ENCODE data around the gene TMEM151A. TPM values are rescaled to one million over a fixed set of nuclear protein-coding genes. Genes with fewer than 3 reads are reported as not detected.

The TMEM151A gene
- total and polyA plus RNA-seq, 2 of the 4 experiments (the other 2 are of a cell fraction): 0.03 TPM; not detected in 1

DNA sequence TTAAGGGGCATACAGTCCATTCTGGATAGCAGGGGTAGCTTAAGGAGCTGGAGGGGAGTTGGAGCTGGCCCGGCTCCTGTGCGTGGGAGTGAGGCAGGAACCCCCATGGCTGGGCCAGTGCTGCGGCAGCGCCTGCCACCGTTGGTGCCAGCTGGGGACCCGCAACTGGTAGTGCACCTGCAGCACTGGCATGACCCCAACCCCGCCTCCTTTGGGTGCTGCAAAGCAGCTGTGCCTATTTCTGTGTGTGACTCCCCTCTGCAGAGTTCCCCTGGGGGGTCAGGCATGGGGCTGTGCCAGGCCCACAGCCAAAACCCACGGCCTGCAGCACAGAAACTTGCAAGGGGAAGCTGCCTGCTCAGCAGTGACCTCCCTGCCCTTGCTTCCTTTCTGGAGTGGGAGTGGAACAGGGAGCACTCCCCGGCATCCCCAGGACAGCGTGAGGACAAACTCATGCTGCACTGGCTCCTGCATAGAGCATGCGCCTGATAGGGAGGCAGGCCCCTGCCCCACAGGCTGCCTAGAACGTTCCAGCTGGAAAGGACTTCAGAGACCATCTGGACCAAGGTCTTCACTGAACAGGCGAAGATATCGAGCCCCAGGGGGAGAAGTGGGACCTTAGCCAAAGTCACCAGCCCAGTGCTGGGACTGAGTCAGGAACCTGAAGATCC is 49.5 kb upstream of the TMEM151A start:
- dilution Hi-C loops (cut with HindIII; ENCODE audit: low sequenced_read_pairs, unreplicated experiment) (no loop called here), intact Hi-C loops (cut with micrococcal nuclease) (no loop called here), in situ Hi-C loops (cut with MboI; ENCODE audit: low sequenced_read_pairs) (no loop called here)
- no peak overlapping the region for H2AK9ac ChIP-seq (replicated peaks; ENCODE audit: low read depth, low read length, poor library complexity)
- no TSS peak for BruUV-seq (replicated peaks)
- CTCF ChIA-PET: no interaction called here
- no peaks in the 10 kb centered on the region for H3K4me1 ChIP-seq (ENCODE audit: control insufficient read depth, insufficient read depth, low read length)
- POLR2A ChIA-PET (ENCODE audit: unreplicated experiment): no interaction called here
- H3K9me3 ChIP-seq (ENCODE audit: control insufficient read depth, insufficient read depth, low read length): no peaks in the 10 kb centered on the region
- H2AK5ac ChIP-seq (ENCODE audit: low read depth, low read length): no peak overlapping the region
- H3K4me3 ChIP-seq (ENCODE audit: insufficient read depth, low read depth, low read length): no peak overlapping the region
- H2BK5ac ChIP-seq (ENCODE audit: low read depth, low read length, poor library complexity, severe bottlenecking): no peak overlapping the region
- no peak overlapping the region for H3K4me2 ChIP-seq (ENCODE audit: low read depth, low read length)
- no peak overlapping the region for H2BK120ac ChIP-seq (ENCODE audit: low read depth, low read length)
- no peak overlapping the region for H3K18ac ChIP-seq (ENCODE audit: low read depth, low read length)
- 88% methylated on average over 8 of the region's 14 CpGs; no CpG with 5 or more reads in 1 of the 2 experiments for WGBS, 2 experiments (ENCODE audit: extremely low coverage in 2 of 2, insufficient read length in 1 of 2)
- no peak overlapping the region for H2BK15ac ChIP-seq (ENCODE audit: low read depth, low read length)
- no peak overlapping the region for H3K27ac ChIP-seq (ENCODE audit: insufficient read depth, low read length)
- H2AFZ ChIP-seq (replicated peaks; ENCODE audit: low read length, poor library complexity): no peak overlapping the region
- no peak overlapping the region for H4K91ac ChIP-seq (ENCODE audit: insufficient read depth, low read depth, low read length)
- H4K5ac ChIP-seq (ENCODE audit: low read depth, low read length): no peak overlapping the region
- H3K9me1 ChIP-seq (ENCODE audit: insufficient read depth, low read length): no peaks in the 10 kb centered on the region
- H4K20me1 ChIP-seq (ENCODE audit: insufficient read depth, low read length): no peaks in the 10 kb centered on the region
- H3K56ac ChIP-seq (ENCODE audit: extremely low read depth, insufficient read depth, low read length): no peak overlapping the region
- H3K23ac ChIP-seq (ENCODE audit: low read depth, low read length): no peak overlapping the region
- peaks cover 52% of the 10 kb centered on the region for H3K36me3 ChIP-seq (ENCODE audit: control insufficient read depth, insufficient read depth, low read length)
- TF ChIP-seq CEBPB (IDR thresholded peaks at IDR 0.05; ENCODE audit: low read depth, low read length): no peak
- no peak for TF ChIP-seq RFX5 (IDR thresholded peaks at IDR 0.05; ENCODE audit: low read depth, low read length)
- TF ChIP-seq CHD1 (IDR thresholded peaks at IDR 0.05; ENCODE audit: low read depth, low read length): no peak
- TF ChIP-seq RAD21 (IDR thresholded peaks at IDR 0.05; ENCODE audit: low read length): no peak
- TF ChIP-seq RCOR1 (IDR thresholded peaks at IDR 0.05; ENCODE audit: insufficient replicate concordance, low read length): no peak
- TF ChIP-seq, protein P1, sequence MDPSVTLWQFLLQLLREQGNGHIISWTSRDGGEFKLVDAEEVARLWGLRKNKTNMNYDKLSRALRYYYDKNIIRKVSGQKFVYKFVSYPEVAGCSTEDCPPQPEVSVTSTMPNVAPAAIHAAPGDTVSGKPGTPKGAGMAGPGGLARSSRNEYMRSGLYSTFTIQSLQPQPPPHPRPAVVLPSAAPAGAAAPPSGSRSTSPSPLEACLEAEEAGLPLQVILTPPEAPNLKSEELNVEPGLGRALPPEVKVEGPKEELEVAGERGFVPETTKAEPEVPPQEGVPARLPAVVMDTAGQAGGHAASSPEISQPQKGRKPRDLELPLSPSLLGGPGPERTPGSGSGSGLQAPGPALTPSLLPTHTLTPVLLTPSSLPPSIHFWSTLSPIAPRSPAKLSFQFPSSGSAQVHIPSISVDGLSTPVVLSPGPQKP (IDR thresholded peaks at IDR 0.05; ENCODE audit: borderline replicate concordance, low read depth, low read length): no peak
- TF ChIP-seq NFE2L2 (IDR thresholded peaks at IDR 0.05; ENCODE audit: low read depth, low read length): no peak
- TF ChIP-seq FOS (IDR thresholded peaks at IDR 0.05; ENCODE audit: low read depth, low read length): no peak
- no peak for TF ChIP-seq SMC3 (IDR thresholded peaks at IDR 0.05; ENCODE audit: low read depth, low read length)
- TF ChIP-seq BHLHE40 (IDR thresholded peaks at IDR 0.05; ENCODE audit: low read depth, low read length): no peak
- TF ChIP-seq, protein P2, sequence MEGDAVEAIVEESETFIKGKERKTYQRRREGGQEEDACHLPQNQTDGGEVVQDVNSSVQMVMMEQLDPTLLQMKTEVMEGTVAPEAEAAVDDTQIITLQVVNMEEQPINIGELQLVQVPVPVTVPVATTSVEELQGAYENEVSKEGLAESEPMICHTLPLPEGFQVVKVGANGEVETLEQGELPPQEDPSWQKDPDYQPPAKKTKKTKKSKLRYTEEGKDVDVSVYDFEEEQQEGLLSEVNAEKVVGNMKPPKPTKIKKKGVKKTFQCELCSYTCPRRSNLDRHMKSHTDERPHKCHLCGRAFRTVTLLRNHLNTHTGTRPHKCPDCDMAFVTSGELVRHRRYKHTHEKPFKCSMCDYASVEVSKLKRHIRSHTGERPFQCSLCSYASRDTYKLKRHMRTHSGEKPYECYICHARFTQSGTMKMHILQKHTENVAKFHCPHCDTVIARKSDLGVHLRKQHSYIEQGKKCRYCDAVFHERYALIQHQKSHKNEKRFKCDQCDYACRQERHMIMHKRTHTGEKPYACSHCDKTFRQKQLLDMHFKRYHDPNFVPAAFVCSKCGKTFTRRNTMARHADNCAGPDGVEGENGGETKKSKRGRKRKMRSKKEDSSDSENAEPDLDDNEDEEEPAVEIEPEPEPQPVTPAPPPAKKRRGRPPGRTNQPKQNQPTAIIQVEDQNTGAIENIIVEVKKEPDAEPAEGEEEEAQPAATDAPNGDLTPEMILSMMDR (conservative IDR thresholded peaks at IDR 0.05; ENCODE audit: low read depth, low read length): no peak
- TF ChIP-seq MAZ (IDR thresholded peaks at IDR 0.05; ENCODE audit: borderline replicate concordance, low read depth, low read length): no peak
- no peak for TF ChIP-seq POLR2A (IDR thresholded peaks at IDR 0.05; ENCODE audit: low read depth, low read length)
- no peak for TF ChIP-seq MXI1 (IDR thresholded peaks at IDR 0.05; ENCODE audit: borderline replicate concordance, low read depth, low read length)
- no peak for TF ChIP-seq MAFK (IDR thresholded peaks at IDR 0.05; ENCODE audit: low read depth, low read length)
- TF ChIP-seq, protein P3, sequence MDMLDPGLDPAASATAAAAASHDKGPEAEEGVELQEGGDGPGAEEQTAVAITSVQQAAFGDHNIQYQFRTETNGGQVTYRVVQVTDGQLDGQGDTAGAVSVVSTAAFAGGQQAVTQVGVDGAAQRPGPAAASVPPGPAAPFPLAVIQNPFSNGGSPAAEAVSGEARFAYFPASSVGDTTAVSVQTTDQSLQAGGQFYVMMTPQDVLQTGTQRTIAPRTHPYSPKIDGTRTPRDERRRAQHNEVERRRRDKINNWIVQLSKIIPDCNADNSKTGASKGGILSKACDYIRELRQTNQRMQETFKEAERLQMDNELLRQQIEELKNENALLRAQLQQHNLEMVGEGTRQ (IDR thresholded peaks at IDR 0.05; ENCODE audit: low read depth, low read length): no peak
- DNase-seq: no peak
- H4K8ac ChIP-seq (ENCODE audit: low read depth in 2 of 2, low read length in 2 of 2): no peak overlapping the region
- no peaks in the 10 kb centered on the region for H3K27me3 ChIP-seq (ENCODE audit: control insufficient read depth, insufficient read depth, low read length)
- no peak overlapping the region for H3K4ac ChIP-seq (ENCODE audit: low read depth, low read length)
- no peak for ATAC-seq (ENCODE audit: low read depth)
- no peak overlapping the region for H2BK20ac ChIP-seq (ENCODE audit: low read depth, low read length)
- H3K14ac ChIP-seq (replicated peaks; ENCODE audit: low read depth, low read length): no peak overlapping the region
- no peak overlapping the region for H3K9ac ChIP-seq (ENCODE audit: low read depth, low read length)
- no peaks in the 10 kb centered on the region; a peak in 1 of 4 replicates for H3K79me1 ChIP-seq (ENCODE audit: low read depth in 1 of 2, low read length in 2 of 2)

All from IMR-90 (cell line).